Nephron (organoid): ENCODE measurements around the gene ASMTL.
"Not testable (repeated sequence)": the region's sequence is repeated elsewhere in the genome, so short reads cannot be mapped to it uniquely, and the experiment has no call there.

ENCODE experiments used
- H3K27ac Mint-ChIP-seq, 3 experiments: 2 replicates each; pipeline ENCODE4 v1.8.0; 2020; ENCODE audit warnings: mixed read lengths in 3 of 3, mild to moderate bottlenecking in 2 of 3, moderate library complexity in 1 of 3
- H3K27me3 Mint-ChIP-seq: 2 replicates; pipeline ENCODE4 v1.8.0; 2021; ENCODE audit warnings: low read depth, mild to moderate bottlenecking, moderate library complexity, mixed read lengths
- H3K36me3 Mint-ChIP-seq: 2 replicates; pipeline ENCODE4 v1.8.0; 2020; ENCODE audit warnings: low read depth, mixed read lengths
- H3K4me1 Mint-ChIP-seq: 2 replicates; pipeline ENCODE4 v1.8.0; 2020; ENCODE audit warnings: mixed read lengths
- H3K4me3 Mint-ChIP-seq, 3 experiments: 2 replicates each; pipeline ENCODE4 v1.8.0; 2020; ENCODE audit warnings: mild to moderate bottlenecking in 3 of 3, mixed read lengths in 3 of 3, moderate library complexity in 2 of 3
- H3K9me3 Mint-ChIP-seq: 2 replicates; pipeline ENCODE4 v1.8.0; 2020; ENCODE audit warnings: mixed read lengths
- CTCF ChIP-seq, 3 experiments: fragments of 200-600 bp; sonication (generic); IDR thresholded peaks; one replicate each; pipeline ENCODE4 v1.5.0; 2021; ENCODE audit warnings: antibody characterized with exemption in 3 of 3; ENCODE audit not compliant: unreplicated experiment in 3 of 3

The ASMTL gene

DNA sequence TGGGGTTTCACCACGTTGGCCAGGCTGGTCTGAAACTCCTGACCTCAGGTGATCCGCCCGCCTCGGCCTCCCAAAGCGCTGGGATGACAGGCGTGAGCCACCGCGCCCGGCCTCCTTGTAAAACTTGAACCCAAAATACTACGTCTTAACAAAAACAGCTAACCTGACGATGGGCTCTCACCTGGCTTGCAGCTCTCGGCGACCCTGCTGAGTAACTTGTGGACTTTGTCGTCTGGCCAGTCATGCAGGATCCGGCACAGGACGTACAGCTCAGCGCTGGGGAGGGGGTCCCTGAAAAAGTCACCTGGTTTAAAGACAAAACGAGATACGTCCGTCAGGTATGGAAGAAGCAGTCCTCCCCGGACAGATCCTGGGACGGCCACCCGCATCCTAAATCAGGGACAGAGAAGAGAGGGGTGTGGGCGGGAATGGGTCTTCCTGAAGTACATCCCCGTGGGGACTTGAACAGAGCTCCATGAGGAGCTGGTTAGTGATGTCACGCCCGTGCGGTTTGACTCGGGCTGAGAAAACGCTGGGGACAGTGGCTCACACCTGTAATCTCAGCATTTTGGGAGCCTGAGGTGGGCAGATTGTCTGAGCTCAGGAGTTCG lies 40.1 kb downstream of the ASMTL start:
- Mint-ChIP-seq H3K27me3 (no peaks in the 10 kb centered on the region), H3K4me1 (no peaks in the 10 kb centered on the region), H3K27ac (no peak overlapping the region), H3K36me3 (peaks cover 30% of the 10 kb centered on the region), H3K9me3 (no peaks in the 10 kb centered on the region), H3K4me3 (no peak overlapping the region)
- TF ChIP-seq CTCF (IDR thresholded peaks at IDR 0.05; ENCODE audit: unreplicated experiment in 3 of 3), result no peak

DNA sequence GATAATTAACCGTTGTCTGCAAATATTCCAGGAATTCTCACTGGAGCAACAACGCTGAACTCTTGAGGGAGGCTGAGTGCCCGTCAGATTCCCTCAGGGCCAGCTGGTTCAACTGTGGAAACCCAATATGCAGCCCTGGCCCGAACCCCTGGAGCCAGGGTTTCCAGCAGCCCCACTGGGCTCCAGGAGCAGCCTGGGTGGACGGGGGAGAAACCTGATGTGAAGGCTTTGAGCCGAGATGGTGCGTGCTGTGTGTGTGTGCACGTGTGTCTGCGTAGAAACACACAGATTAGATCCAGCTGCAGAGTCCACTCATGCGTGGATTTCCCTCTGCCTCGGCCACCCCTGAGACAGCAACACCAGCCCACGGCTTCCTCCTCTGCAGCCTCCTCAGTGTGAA lies 41.4 kb downstream of the ASMTL start:
- Mint-ChIP-seq H3K9me3 (no peaks in the 10 kb centered on the region), H3K36me3 (peaks cover 30% of the 10 kb centered on the region), H3K4me3 (no peak overlapping the region), H3K4me1 (no peaks in the 10 kb centered on the region), H3K27me3 (no peaks in the 10 kb centered on the region), H3K27ac (peak overlapping the region in 1 of 3 experiments; percentile 81)
- TF ChIP-seq CTCF (IDR thresholded peaks at IDR 0.05; ENCODE audit: unreplicated experiment in 3 of 3), result no peak

DNA sequence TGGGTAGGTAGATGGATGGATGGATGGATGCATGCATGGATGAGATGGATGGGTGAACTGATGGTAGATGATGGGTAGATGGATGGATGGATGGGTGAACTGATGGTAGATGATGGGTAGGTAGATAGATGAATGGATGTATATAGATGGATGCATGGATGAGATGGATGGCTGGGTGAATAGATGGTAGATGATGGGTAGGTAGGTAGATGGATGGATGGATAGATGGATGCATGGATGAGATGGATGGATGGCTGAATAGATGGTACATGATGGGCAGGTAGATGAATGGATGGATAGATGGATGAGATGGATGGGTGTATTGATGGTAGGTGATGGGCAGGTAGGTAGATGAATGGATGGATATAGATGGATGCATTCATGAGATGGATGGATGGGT lies 45.7 kb downstream of the ASMTL start:
- TF ChIP-seq CTCF (IDR thresholded peaks at IDR 0.05; ENCODE audit: unreplicated experiment in 3 of 3), result no peak
- Mint-ChIP-seq H3K27ac (no peak overlapping the region), H3K36me3 (peaks cover 8% of the 10 kb centered on the region), H3K4me1 (no peaks in the 10 kb centered on the region), H3K4me3 (no peak overlapping the region), H3K27me3 (no peaks in the 10 kb centered on the region), H3K9me3 (no peaks in the 10 kb centered on the region)

DNA sequence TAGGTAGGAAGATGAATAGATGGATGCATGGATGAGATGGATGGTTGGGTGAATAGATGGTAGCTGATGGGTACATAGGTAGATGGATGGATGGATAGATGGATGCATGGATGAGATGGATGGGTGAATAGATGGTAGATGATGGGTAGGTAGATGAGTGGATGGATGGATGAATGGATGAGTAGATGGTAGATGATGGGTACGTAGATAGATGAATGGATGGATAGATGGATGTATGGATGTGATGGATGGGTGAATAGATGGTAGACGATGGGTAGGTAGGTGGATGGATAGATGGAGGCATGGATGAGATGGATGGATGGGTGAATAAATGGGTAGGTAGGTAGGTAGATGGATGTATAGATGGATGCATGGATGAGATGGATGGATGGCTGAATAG lies 46.9 kb downstream of the ASMTL start:
- not testable (repeated sequence) for H3K27ac Mint-ChIP-seq, H3K4me1 Mint-ChIP-seq, H3K36me3 Mint-ChIP-seq, H3K27me3 Mint-ChIP-seq, H3K4me3 Mint-ChIP-seq, H3K9me3 Mint-ChIP-seq

DNA sequence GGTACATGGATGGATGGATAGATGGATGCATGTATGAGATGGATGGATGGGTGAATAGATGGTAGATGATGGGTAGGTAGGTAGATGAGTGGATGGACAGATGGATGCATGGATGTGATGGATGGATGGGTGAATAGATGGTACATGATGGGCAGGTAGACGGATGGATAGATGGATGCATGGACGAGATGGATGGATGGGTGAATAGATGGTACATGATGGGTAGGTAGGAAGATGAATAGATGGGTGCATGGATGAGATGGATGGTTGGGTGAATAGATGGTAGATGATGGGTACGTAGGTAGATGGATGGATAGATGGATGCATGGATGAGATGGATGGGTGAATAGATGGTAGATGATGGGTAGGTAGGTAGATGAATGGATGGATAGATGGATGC lies 48.8 kb downstream of the ASMTL start:
- not testable (repeated sequence) for H3K27me3 Mint-ChIP-seq, H3K9me3 Mint-ChIP-seq, H3K36me3 Mint-ChIP-seq, H3K4me1 Mint-ChIP-seq, H3K27ac Mint-ChIP-seq, H3K4me3 Mint-ChIP-seq

DNA sequence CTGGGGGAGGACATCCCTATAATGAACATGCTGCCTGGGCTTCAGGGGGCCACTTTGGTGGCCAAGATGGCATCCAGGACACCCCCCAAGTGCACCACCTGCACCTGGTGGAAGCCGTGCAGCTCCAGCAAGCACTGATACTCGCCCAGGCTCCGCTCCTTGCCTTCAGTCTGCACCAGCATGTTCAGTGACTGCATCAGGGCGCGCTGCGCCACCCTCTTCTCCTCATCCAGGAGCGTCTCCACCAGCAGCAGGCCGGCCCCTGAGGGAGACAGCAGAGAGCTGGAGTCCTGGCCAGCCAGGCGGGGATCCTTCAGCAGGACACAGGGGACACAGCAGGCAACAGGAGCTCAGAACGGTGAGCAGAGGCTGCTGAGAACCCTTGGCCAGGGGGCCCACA lies 49.5 kb downstream of the ASMTL start:
- H3K4me1 Mint-ChIP-seq, result no peaks in the 10 kb centered on the region
- H3K27ac Mint-ChIP-seq, result no peak overlapping the region
- H3K27me3 Mint-ChIP-seq, result no peaks in the 10 kb centered on the region
- H3K36me3 Mint-ChIP-seq, result no peaks in the 10 kb centered on the region
- no peaks in the 10 kb centered on the region for H3K9me3 Mint-ChIP-seq
- no peak overlapping the region for H3K4me3 Mint-ChIP-seq
- TF ChIP-seq CTCF (IDR thresholded peaks at IDR 0.05; ENCODE audit: unreplicated experiment in 3 of 3), result no peak

DNA sequence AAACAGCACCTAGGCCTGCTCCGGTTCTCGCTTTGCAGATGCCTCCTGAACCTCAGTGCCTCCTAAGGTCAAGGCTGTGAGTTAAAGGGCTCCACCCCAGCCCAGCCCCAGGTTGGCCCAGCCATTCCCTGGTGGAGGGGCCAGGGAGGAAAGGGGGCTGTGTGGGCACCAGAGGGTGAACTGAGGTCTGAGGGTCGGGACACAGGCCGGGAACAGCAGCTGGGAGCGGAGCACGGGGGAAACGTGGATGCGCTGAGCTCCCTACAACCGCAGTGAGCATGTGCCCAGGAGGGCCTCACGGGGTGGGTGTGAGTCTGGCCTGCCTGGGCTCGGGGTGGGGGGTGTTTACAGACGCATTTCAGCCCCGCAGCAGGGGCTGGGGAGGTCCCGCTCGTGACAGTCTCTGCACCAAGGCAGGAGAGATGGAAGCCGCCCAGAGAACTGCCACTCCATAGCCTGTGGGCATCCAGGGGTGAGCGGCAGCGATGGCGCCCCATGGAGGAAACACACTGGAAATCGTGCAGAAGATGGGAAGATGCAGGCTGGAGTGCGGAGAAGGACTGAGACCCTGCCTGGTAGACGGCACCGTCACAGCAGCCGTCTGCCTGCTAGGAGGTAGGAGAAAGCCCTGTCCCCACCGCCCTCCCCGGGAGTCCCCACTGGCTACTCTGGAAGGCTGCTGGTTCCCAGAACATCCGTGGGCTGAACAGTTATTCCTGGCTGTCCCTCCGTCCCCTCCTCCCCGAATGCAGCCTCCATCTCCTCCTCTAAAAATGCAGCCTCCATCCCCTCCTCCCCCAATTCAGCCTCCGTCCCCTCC lies 50.9 kb downstream of the ASMTL start:
- Mint-ChIP-seq H3K4me1 (peaks cover 5% of the 10 kb centered on the region), H3K9me3 (no peaks in the 10 kb centered on the region), H3K27ac (no peak overlapping the region), H3K36me3 (peaks cover 2% of the 10 kb centered on the region), H3K4me3 (no peak overlapping the region), H3K27me3 (no peaks in the 10 kb centered on the region)
- no peak for TF ChIP-seq CTCF (IDR thresholded peaks at IDR 0.05; ENCODE audit: unreplicated experiment in 3 of 3)
